GM23338 (cell line): Measurements from ENCODE around the gene PCGF3.

Experiments
- CREB1 ChIP-seq: fragments of 250-450 bp; sonication (Bioruptor Pico); IDR thresholded peaks from 2 replicates; pipeline ENCODE4 v1.5.0; 2020; ENCODE audit warnings: low read depth, mild to moderate bottlenecking, moderate library complexity
- CTCF ChIP-seq, 2 experiments: fragments of 200-600 bp in 1 of 2; sonication (generic) in 1 of 2; conservative IDR thresholded peaks; 2 replicates each; pipeline versions ENCODE4 v1.5.1 to v1.6.1; 2016 to 2017; ENCODE audit warnings: antibody characterized with exemption in 2 of 2, low read depth in 2 of 2, mild to moderate bottlenecking in 2 of 2, moderate library complexity in 1 of 2
- EZH2 ChIP-seq: fragments of 200-600 bp; sonication (generic); IDR thresholded peaks from one replicate; pipeline ENCODE4 v1.8.0; 2017; ENCODE audit warnings: antibody characterized with exemption, mild to moderate bottlenecking, low read depth; ENCODE audit not compliant: unreplicated experiment

GRCh38 chr4:777520-778262 lies 72.1 kb downstream of the PCGF3 start:
- no peak for TF ChIP-seq CREB1
- no peak for TF ChIP-seq CTCF (conservative IDR thresholded peaks at IDR 0.05; ENCODE audit: low read depth in 2 of 2)
- no peak for TF ChIP-seq EZH2
